Fibroblast of skin of left biceps (primary cell): ENCODE measurements around the gene TAS2R16.

ENCODE experiments used
- DNase-seq, 2 experiments: peaks; one replicate each; pipeline ENCODE4 v3.0.0-alpha.2; 2013; ENCODE audit warnings: low read depth in 2 of 2

TAS2R16 gene

GRCh38 chr7:122995600-122995999 lies at the start of gene TAS2R16:
Gene TAS2R16, minus strand, starts transcription at chr7:122995700. Its CDS starts 66 bp downstream, at chr7:122995634.
- DNase-seq = no peak

DNA sequence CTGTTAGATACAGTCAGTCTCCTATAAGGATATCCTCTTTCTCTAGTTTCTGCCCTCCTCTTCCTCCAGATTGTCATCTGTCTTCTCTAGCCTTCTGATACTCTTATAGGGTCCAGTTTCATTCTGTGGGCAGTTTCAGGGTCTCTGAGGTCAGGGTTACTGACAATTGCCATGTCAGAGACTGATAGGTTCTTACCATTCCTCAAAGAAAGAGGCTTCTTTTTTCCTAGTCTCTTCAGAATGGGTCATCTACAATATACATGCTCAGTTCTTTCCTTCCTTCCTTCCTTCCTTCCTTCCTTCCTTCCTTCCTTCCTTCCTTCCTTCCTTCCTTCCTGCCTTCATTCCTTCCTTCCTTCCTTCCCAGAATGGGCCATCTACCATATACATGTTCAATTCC lies 48.1 kb upstream of the TAS2R16 start:
- DNase-seq = no peak

DNA sequence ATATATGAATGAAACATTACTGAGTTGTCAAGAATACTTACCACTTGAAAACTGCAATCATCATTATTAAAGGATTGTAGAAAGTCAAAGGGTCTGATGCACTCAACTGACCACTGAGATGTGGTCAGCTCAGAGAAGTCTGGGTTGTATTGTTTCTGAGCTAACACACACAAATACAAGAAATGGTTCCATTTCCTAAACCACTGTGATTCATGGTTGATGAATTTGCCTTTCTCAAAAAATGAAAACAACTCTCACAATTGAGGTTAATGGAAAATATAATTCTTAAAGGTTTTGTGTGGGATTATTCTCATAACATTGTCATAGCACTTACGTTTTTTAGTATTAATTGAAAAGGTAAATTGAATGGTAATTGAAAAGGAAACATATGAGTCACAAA lies 45.6 kb upstream of the TAS2R16 start:
- no peak for DNase-seq

DNA sequence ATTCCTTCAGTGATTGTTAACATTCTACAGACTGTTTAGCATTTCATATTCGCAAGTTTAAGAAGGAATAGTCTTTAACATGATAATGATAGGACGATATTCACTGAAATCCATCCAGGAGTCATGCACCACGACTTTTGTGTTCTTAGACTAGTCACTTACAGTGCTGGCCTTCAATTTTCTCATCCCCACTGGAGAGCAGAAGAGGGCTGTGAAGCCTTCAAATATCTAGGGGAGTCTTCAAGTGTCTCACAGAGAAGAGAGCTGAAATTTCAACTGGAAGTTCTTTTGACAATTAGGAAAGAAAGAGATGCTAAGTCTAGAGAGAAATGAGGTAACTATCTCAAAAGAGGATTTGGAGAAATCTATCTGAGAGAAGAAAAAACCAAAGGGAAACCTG lies 43.8 kb upstream of the TAS2R16 start:
- DNase-seq = no peak

- no peak for DNase-seq
Observed at GRCh38 chr7:123034106-123034505, 38.6 kb upstream of the TAS2R16 start.

GRCh38 chr7:123030631-123031030 lies 35.1 kb upstream of the TAS2R16 start:
- DNase-seq = no peak

- DNase-seq = no peak
Observed at GRCh38 chr7:123028339-123028738, 32.8 kb upstream of the TAS2R16 start.

GRCh38 chr7:123026251-123026650 lies 30.8 kb upstream of the TAS2R16 start:
- no peak for DNase-seq

DNA sequence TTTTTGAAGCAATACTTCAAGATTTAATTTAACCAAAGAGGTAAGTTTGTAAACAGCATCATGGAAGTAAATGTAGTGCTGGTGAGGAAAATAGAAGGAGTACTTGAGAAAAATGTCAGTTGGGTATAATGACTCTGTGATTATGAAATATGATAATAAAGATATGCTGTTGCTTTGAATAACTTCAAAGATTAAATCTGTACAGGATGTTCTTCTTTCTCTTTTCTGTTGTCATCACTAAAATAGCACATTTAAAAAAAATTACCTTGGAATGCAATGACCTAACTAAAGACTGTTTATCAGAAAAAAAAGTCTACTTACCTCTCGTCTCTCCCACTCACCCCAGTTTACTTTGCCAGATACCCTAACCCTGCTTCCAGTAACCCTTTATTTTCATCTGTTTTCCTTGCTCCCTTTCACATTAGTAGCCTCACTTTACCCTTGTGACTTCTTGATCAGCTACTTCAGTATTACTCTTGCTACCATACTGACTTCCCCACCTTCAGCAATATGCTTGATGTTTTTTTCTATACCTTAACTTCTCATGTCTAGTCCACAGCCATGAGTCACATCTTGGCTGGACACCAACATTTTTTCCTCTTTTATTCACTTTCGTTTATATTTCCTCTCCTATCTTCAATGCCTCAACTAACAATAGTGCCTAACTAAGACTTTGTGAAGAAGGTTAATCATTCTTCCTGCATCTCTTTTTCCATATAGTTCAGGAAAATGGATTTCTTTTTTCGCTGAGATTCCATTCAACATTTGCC lies 29.7 kb upstream of the TAS2R16 start:
- no peak for DNase-seq

GRCh38 chr7:123023126-123023525 lies 27.6 kb upstream of the TAS2R16 start:
- no peak for DNase-seq

DNA sequence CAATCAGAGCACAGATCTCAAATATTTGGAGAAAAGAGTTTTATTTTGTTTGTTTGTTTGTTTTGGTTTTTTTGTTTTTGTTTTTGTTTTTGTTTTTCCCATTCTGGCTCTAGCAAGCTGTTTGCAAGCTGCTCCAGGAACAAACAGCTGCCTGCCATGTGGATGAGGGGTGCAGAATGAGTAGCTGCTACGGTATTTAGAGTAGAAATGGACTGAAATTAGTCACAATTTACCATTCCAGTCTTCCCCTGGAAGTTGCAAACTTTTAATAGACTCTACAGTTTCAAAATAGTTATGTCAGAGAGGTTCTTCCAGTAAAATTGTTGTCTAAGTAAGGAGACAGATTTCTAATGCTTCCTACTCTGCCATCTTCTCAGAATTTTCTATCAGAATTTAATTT lies 27.1 kb upstream of the TAS2R16 start:
- no peak for DNase-seq

- no peak for DNase-seq
Observed at GRCh38 chr7:123012435-123012834, 16.9 kb upstream of the TAS2R16 start.

- no peak for DNase-seq
Observed at GRCh38 chr7:123011766-123012369, 16.4 kb upstream of the TAS2R16 start.

DNA sequence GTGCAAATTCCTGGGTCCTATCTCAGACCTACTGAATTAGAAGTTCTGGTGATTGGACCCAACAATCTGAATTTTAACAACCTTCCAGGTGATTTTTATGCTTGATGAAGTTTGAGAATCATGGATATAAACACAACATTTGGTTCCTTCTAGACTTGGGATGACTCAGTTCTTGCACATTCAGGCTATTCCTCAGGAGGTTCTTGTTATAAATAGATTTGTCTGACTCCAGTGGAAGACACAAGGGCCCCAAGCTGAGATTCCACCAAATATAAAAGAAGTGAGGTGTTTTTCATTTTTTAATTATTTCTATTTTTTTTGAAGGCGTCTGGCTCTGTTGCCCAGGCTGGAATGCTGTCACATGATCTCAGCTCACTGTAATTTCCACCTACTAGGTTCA lies 9.4 kb upstream of the TAS2R16 start:
- DNase-seq = no peak

- DNase-seq = no peak
Observed at GRCh38 chr7:123003539-123004126, 8.1 kb upstream of the TAS2R16 start.

GRCh38 chr7:122989577-122989976 lies 5.9 kb downstream of the TAS2R16 start:
- no peak for DNase-seq

DNA sequence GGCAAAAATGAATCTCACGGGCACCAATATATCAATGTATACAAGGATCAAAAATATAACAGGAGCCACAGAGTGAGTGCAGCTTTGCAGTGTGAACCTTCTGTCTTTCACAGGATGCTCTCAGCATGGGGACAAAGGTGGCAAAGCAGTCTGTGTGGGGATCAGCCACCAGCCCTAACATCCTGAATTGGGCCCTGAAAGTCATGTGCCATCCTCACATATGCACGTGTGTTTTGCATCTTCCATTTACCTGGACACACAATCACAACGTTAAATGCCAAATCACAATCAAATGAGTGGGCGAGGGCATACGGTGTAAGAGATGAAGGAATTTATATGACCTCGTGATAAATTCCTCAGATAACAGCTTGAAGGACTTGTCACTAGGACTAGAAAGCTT lies 6.5 kb downstream of the TAS2R16 start:
- DNase-seq = no peak

DNA sequence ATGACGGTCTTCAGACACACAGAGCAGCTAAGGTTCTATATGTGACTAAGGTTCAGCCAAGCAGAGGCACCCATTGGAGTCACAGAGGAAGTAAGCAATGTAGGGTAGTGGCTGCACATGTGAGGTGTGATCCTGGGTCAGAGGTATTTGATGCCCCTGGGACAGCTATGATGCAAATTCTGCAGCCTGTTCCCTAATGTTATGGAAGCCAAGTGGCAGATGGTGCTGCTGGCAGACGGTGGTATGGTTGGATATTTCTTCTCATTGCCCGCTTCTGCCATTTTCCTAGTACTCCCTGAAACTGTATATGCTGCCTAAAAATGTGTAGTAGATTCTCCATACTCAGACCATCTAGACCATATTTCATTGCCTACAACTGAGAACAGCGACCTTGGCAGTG lies 7.2 kb downstream of the TAS2R16 start:
- DNase-seq = no peak

- DNase-seq = no peak
Observed at GRCh38 chr7:122987463-122987862, 8.0 kb downstream of the TAS2R16 start.

DNA sequence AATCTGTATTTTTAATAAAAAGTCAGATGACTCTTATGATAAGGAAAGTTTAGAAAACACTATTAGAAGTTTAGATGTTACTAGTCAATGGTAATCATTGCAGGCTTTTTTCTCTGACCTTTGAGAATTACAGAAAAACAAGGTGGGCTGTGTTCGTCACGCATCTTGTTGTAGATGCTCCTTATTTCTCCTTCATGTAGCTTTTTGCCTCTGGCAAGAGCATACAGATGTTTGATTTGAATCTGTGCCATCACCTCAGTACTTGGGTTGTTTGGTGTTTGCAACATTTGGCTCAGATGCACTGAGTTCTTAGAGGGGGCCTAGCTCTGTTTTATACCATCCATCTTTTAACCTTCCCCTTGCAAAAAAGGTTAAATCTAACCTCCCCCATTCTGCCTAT lies 11.5 kb downstream of the TAS2R16 start:
- DNase-seq = no peak

DNA sequence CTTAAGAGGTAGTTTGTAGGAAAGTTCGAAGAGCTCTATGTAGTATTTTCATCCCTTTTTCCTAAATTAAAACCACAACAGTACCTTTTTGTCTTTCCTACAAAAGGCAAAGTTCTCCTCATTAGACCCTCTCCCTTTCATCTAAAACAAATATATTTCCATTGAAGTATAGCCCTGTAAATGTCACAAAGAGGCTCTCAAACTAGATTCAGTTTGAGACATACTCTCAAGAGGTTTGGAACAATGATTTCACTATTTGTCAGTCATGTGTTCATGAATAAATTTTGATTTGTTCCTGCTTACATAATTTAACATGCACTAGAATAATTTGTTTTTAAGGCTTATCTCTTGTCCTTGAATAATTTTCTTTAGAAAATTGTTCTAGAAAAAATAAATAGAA lies 12.2 kb downstream of the TAS2R16 start:
- DNase-seq = no peak

DNA sequence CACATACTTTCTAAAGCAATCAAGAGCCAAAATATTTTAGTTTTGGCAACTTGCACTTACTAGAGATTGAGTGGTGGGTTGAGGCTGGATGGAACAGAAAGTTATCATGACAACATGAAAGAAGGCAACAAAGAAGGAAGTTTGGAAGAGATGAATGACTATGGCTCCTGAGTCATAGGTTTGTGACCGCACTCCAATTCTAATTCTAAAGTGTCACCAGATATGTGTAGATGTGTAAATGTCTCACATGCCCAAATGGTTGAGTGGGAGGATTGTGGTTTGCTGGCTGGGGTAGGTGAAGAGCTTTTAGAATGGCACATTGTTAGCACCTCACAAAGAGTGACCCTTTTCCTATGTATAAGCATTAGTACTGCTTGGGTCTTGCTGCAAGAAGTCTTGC lies 20.2 kb downstream of the TAS2R16 start:
- DNase-seq = no peak

- no peak for DNase-seq
Observed at GRCh38 chr7:122974229-122974628, 21.3 kb downstream of the TAS2R16 start.
